ENCODE results near the gene SSNA1.

DNA sequence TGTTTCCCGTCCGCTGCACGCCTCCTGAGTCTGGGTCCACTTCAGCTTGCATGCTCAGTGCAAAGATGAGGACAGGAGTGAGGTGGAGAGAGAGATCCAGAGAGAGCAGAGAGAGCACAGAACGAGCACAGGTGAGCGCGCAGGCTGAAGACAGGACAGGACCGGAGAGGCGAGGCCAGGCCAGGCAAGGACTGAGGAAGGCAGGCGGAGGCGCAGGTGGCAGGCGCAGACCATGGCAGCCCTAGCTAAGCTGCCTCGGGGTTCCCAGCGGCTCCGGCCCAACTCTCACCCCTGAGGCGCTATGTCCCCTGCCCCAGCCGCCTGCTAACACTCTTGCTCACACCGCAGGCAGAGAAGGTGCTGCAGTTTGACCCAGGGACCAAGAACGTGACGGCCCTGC, 39.8 kb upstream of the SSNA1 start:
- TF ChIP-seq POLR2A (IDR thresholded peaks at IDR 0.05): no peak
- TF ChIP-seq, protein P1, sequence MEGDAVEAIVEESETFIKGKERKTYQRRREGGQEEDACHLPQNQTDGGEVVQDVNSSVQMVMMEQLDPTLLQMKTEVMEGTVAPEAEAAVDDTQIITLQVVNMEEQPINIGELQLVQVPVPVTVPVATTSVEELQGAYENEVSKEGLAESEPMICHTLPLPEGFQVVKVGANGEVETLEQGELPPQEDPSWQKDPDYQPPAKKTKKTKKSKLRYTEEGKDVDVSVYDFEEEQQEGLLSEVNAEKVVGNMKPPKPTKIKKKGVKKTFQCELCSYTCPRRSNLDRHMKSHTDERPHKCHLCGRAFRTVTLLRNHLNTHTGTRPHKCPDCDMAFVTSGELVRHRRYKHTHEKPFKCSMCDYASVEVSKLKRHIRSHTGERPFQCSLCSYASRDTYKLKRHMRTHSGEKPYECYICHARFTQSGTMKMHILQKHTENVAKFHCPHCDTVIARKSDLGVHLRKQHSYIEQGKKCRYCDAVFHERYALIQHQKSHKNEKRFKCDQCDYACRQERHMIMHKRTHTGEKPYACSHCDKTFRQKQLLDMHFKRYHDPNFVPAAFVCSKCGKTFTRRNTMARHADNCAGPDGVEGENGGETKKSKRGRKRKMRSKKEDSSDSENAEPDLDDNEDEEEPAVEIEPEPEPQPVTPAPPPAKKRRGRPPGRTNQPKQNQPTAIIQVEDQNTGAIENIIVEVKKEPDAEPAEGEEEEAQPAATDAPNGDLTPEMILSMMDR (IDR thresholded peaks at IDR 0.05): no peak

Measured in thyroid gland (tissue), 4 donors.